Right lobe of liver (tissue), 6 donors: Measurements from ENCODE around the gene EMID1. TPM values are rescaled to one million over a fixed set of nuclear protein-coding genes. Genes with fewer than 3 reads are reported as not detected.

Experiments
- ATAC-seq, 4 donors: fragments of 200-7000 bp; cut with Tn5 transposase; one replicate each; pipeline ENCODE4 v1.9.1; 2020; ENCODE audit warnings: mild to moderate bottlenecking in 4 of 4, moderate library complexity in 4 of 4
- DNase-seq, 3 donors: peaks; one replicate each; pipeline ENCODE4 v3.0.0-alpha.2; 2020
- H3K27ac ChIP-seq, 3 donors: fragments of 200-600 bp; one replicate each; pipeline ENCODE4 v1.8.0; 2022
- H3K27me3 ChIP-seq, 2 donors: fragments of 200-600 bp; one replicate each; pipeline ENCODE4 v1.8.0; 2022
- H3K36me3 ChIP-seq, 4 donors: fragments of 200-600 bp; sonication (generic) in 1 of 4; one replicate each; pipeline versions ENCODE4 v1.5.1 to v1.8.0; 2017 to 2022; ENCODE audit warnings: control low read depth in 1 of 4
- H3K4me1 ChIP-seq, 4 donors: fragments of 200-600 bp; sonication (generic) in 1 of 4; one replicate each; pipeline versions ENCODE4 v1.5.1 to v1.8.0; 2017 to 2022; ENCODE audit warnings: control low read depth in 1 of 4
- H3K4me3 ChIP-seq, 3 donors: fragments of 200-600 bp; one replicate each; pipeline ENCODE4 v1.8.0; 2022
- H3K9me3 ChIP-seq, 4 donors: fragments of 200-600 bp; sonication (generic) in 1 of 4; one replicate each; pipeline versions ENCODE4 v1.5.1 to v1.8.0; 2017 to 2022; ENCODE audit warnings: control low read depth in 1 of 4
- POLR2A ChIP-seq: fragments of 450-650 bp; IDR thresholded peaks from one replicate; pipeline ENCODE4 v1.6.1; 2017; ENCODE audit warnings: antibody characterized with exemption, mild to moderate bottlenecking
- WGBS: methylation state at CpG from one replicate; pipeline ENCODE4 v1.1.6; 2018; ENCODE audit warnings: low coverage, low lambda C conversion rate; ENCODE audit not compliant: insufficient coverage; ENCODE audit errors: missing lambda C conversion rate; 5-methylcytosine and 5-hydroxymethylcytosine counted together
- intact Hi-C, 2 donors: fragments of 100-400 bp; cut with DNase I; formaldehyde crosslinking; loops; one replicate each; pipeline versions ENCODE4 v1.11.2 to v1.14.1; 2022
- total RNA-seq, 6 experiments: library from RNA; depleted of rRNA in 2 of 6; stranded (reverse); fragments of >200 nt in 2 of 6; fragmentation: NEBNext Ultra II Directional in 3 of 6; extraction: Animal tissue kit (Norgen Biotek cat#: 25700) in 3 of 6; gene quantifications; one replicate each; pipeline versions ENCODE4 v1.1.0 to v1.2.4, GENCODE V29; 2016 to 2023
- TF ChIP-seq, protein P1 (sequence below), 4 donors: fragments of 200-600 bp in 3 of 4; fragments of 450-650 bp in 1 of 4; IDR thresholded peaks; one replicate each; pipeline versions ENCODE4 v1.5.1 to v1.8.0; 2016 to 2022; ENCODE audit warnings: antibody characterized with exemption in 4 of 4, mild to moderate bottlenecking in 2 of 4
- donor health status: DM: no; HTN: yes; CAD: no.
- donor health status: DM: no; HTN: no; CAD: no.
- donor health status: DM: no; HTN: no; CAD: no.
- donor health status: DM: no; HTN: yes; CAD: no.
- donor health status: DM: no; HTN: yes; CAD: no.

Gene EMID1
- total RNA-seq, 6 experiments from 2014 or later, result 1.1 to 2.7 (median 1.5) TPM

DNA sequence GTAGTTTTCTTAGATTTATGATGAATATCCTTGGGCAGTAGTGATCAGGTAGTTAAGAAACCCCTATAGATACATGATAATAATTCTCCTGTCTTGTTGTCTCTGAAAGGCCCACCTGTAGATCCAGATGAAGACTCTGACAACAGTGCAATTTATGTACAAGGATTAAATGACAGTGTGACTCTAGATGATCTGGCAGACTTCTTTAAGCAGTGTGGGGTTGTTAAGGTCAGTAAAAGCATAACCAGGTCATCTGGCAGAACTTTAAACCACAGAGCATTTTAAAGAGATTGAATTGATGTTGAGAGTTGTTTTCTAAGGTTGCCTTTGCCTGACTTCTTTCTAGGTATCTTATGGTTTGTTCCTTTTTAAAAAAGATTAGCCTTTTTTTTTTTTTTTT is 86.7 kb downstream of the EMID1 start:
- TF ChIP-seq POLR2A, result no peak
- TF ChIP-seq, protein P1, sequence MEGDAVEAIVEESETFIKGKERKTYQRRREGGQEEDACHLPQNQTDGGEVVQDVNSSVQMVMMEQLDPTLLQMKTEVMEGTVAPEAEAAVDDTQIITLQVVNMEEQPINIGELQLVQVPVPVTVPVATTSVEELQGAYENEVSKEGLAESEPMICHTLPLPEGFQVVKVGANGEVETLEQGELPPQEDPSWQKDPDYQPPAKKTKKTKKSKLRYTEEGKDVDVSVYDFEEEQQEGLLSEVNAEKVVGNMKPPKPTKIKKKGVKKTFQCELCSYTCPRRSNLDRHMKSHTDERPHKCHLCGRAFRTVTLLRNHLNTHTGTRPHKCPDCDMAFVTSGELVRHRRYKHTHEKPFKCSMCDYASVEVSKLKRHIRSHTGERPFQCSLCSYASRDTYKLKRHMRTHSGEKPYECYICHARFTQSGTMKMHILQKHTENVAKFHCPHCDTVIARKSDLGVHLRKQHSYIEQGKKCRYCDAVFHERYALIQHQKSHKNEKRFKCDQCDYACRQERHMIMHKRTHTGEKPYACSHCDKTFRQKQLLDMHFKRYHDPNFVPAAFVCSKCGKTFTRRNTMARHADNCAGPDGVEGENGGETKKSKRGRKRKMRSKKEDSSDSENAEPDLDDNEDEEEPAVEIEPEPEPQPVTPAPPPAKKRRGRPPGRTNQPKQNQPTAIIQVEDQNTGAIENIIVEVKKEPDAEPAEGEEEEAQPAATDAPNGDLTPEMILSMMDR (IDR thresholded peaks at IDR 0.05), result no peak
- Histone ChIP-seq H3K36me3 (peaks cover 33 to 100% (median 71%) of the 10 kb centered on the region in 4 donors), H3K27ac (no peak overlapping the region), H3K9me3 (no peaks in the 10 kb centered on the region), H3K27me3 (no peaks in the 10 kb centered on the region), H3K4me3 (no peak overlapping the region), H3K4me1 (no peaks in the 10 kb centered on the region)
- intact Hi-C loops, result no loop called here
- DNase-seq (no peak), ATAC-seq (no peak)

- Histone ChIP-seq H3K36me3 (peaks cover 23 to 75% (median 51%) of the 10 kb centered on the region in 4 donors), H3K4me1 (peaks cover 0 to 20% (median 5%) of the 10 kb centered on the region in 4 donors), H3K4me3 (no peak overlapping the region), H3K9me3 (no peaks in the 10 kb centered on the region), H3K27me3 (no peaks in the 10 kb centered on the region), H3K27ac (no peak overlapping the region)
- TF ChIP-seq POLR2A, result no peak
- TF ChIP-seq, protein P1 (IDR thresholded peaks at IDR 0.05), result no peak
- intact Hi-C loops, result no loop called here
- WGBS, result 67% methylated on average over 5 of the region's 8 CpGs
- ATAC-seq (no peak), DNase-seq (peak in 1 of 3 donors; percentile 45)
Observed at GRCh38 chr22:29298641-29299040, 92.9 kb downstream of the EMID1 start.

DNA sequence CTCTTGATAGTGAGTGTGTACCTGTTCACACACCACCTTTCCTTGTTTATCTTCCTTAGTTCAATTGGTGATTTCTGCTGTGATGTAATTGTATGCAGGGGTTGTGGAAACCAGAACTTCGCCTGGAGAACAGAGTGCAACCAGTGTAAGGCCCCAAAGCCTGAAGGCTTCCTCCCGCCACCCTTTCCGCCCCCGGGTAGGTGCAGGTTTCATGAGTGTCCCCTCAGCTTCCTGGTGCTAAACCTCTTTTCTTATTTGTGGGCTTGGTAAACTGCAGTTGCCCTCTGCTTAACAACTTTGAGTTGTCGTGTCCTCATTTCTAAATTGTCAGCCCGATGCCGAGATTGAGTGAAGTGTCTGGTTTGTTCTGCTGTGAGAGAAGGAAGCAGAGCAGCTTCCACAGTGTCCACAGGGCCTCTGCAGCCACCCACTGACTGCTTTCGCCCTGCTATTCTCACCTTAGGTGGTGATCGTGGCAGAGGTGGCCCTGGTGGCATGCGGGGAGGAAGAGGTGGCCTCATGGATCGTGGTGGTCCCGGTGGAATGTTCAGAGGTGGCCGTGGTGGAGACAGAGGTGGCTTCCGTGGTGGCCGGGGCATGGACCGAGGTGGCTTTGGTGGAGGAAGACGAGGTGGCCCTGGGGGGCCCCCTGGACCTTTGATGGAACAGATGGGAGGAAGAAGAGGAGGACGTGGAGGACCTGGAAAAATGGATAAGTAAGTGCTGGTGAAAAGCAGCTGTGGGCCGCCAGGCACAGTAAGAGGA is 93.6 kb downstream of the EMID1 start:
- DNase-seq (no peak), ATAC-seq (no peak)
- Histone ChIP-seq H3K9me3 (no peaks in the 10 kb centered on the region), H3K36me3 (peaks cover 23 to 68% (median 45%) of the 10 kb centered on the region in 4 donors), H3K4me3 (no peak overlapping the region), H3K4me1 (peaks cover 0 to 20% (median 5%) of the 10 kb centered on the region in 4 donors), H3K27me3 (no peaks in the 10 kb centered on the region), H3K27ac (no peak overlapping the region)
- no peak for TF ChIP-seq POLR2A
- TF ChIP-seq, protein P1 (IDR thresholded peaks at IDR 0.05), result no peak
- WGBS, result 88% methylated on average over 6 of the region's 19 CpGs
- intact Hi-C loops, result no loop called here

GRCh38 chr22:29300467-29300806 is 94.7 kb downstream of the EMID1 start:
- peaks cover 23 to 57% (median 39%) of the 10 kb centered on the region in 4 donors for H3K36me3 ChIP-seq
- TF ChIP-seq, protein P1 (IDR thresholded peaks at IDR 0.05), result no peak
- TF ChIP-seq POLR2A, result no peak
- ATAC-seq, result no peak
- 86% methylated on average over 3 of the region's 4 CpGs for WGBS
- no peaks in the 10 kb centered on the region for H3K9me3 ChIP-seq
- H3K27ac ChIP-seq, result no peak overlapping the region
- no peak overlapping the region for H3K4me3 ChIP-seq
- intact Hi-C loops, result loop anchor here (5.0 to 10.0 kb wide), 2 partner anchors 54 to 57 kb away; no protein-coding TSS in a partner anchor
- H3K27me3 ChIP-seq, result no peaks in the 10 kb centered on the region
- H3K4me1 ChIP-seq, result peaks cover 0 to 20% (median 5%) of the 10 kb centered on the region in 4 donors
- DNase-seq, result no peak
